ENCODE measurements around the gene LAGE3.

The LAGE3 gene

DNA sequence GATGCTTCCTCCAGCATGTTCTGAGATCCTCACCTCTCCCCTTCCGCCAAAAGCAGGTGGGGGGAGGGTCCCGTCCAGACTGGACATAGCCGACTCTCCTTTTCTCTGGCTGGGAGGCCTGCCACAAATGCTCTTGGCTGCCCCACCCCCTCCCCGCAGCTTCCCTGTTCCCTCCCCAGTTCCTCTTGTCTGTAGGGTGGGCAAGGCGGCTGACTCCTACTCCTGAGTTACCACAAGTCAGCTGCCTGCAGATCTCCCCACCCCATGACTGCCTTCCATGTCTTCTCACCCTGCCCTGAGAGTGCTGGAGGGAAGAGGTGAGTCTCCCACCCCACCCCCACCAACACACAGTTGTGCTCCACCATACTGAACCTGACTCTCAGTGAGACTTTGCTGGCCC is 47.7 kb downstream of the LAGE3 start:
- DNase-seq, result no peak

DNA sequence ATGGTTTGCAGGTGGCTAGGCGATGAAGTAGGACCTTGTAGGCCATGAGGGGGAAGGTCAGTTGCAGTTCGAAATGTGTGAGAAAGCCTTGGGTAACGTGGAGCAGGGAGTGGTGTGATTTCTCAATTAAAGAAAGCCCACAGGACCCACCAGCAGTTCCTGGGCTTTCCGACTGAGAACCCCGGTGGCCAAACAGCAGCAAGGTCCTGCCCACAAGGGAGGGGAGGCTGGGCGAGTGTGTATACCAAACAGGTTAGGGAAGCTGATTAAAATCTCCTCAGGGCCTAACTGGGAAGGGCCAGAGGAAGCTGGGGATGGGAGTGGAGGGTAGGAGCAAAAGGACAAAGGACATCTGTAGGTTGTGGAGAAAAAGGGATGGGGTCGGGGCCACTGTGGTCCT is 48.2 kb downstream of the LAGE3 start:
- DNase-seq, result no peak

DNA sequence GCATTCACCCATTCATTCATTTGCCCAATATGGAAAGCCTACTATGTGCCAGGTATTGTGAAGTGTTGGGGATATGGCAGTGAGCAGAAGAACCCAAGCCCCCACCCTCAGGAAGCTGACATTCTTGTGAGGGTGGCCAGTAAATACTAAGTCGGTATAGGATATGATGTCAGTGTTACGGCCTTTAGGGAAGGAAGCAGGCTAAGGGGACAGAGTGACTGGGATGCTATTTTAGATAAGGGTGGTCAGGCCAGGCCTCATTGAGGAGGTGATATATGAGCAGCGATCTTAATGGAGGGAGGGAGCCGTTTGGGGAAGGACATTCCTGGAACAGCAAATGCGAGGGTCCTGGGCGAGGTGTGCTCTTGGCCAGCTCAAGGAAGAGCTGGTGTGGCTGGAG is 48.6 kb downstream of the LAGE3 start:
- DNase-seq, result no peak

DNA sequence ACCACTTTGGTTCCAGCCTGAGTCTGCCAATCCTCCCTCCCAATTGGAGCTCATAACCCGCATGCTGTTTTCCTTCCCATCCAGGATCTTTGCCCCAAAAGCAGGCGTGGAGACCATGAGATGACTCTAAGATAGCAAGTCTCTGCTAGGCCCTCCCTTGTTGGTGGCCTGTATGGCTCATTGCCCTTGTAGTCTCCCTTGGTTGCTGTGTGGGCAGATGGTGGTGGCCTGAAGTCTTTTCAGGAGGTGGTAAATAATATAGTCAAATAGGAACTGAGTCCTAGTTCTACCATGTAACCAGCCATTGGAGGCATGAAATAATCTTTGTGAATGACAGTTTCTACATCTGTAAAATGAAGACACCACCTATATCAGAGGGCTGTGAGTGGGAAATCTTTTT is 49.4 kb downstream of the LAGE3 start:
- DNase-seq, result no peak

DNA sequence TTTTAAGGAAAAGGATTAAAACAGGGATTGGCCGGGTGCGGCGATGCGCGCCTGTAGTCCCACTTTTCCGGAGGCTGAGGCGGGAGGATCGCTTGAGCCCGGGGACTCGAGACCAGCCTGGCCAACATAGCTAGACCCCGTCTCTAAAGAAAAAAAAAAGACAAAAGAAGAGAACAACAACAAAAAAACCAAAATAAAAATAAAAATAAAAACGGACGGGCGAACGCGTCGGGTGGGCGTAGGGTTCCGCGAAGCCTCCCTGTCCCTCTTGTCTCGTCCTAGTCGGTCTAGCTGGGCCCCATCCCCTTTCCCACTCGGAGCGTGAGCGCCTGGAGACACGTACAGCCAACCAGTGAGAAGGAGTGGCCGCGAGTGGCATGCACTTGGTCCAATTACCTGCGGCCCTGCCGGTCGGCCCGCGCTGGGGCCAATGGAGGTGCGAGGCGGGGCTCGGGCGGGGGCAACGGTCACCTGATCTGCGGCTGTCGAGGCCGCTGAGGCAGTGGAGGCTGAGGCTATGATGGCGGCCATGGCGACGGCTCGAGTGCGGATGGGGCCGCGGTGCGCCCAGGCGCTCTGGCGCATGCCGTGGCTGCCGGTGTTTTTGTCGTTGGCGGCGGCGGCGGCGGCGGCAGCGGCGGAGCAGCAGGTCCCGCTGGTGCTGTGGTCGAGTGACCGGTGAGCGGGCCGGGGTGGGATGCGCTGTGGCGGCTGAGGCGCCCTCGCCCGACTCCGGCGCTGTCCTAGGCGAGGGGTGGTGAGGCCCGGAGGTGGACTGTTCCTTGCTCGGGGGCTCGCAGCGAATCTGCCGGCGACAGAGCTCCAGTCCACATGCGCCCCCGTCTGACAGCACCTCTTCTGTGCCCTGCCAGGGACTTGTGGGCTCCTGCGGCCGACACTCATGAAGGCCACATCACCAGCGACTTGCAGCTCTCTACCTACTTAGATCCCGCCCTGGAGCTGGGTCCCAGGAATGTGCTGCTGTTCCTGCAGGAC is 50.6 kb downstream of the LAGE3 start, which contains the start of gene ATP6AP1:
Gene ATP6AP1, plus strand, starts transcription at position 502 of the 996 bp plus-strand sequence. Its CDS starts 16 bp downstream, at position 518.
- DNase-seq, result peak; percentile 89
